OCI-LY3 (cell line): Measurements from ENCODE around the gene RHPN2.
A peak's percentile ranks its signal among the peaks of the same experiment; 100 is the strongest.

ENCODE experiments used
- H2AFZ ChIP-seq: fragments of 200-600, 300-600 bp; shearing (Covaris generic); 2 replicates; pipeline ENCODE4 v1.6.0; 2014; ENCODE audit warnings: antibody characterized with exemption, low read depth, low read length
- H3K27ac ChIP-seq: fragments of 200-600, 300-600 bp; sonication (generic); 2 replicates; pipeline ENCODE4 v1.5.1; 2014; ENCODE audit warnings: mild to moderate bottlenecking, low read length, moderate library complexity, mixed read lengths
- H3K27me3 ChIP-seq: fragments of 200-600, 300-600 bp; sonication (generic); 2 replicates; pipeline ENCODE4 v1.6.1; 2014; ENCODE audit warnings: low read depth, low read length, mixed read lengths
- H3K36me3 ChIP-seq: fragments of 200-600, 300-600 bp; sonication (generic); replicated peaks from 2 replicates; pipeline ENCODE3; 2014; ENCODE audit warnings: low read depth, low read length, mixed read lengths
- H3K4me1 ChIP-seq: fragments of 300-600, 200-600 bp; sonication (generic); 2 replicates; pipeline ENCODE4 v1.6.1; 2014; ENCODE audit warnings: low read length, mixed read lengths
- H3K4me2 ChIP-seq: fragments of 200-600, 300-600 bp; sonication (generic); 2 replicates; pipeline ENCODE4 v1.6.1; 2014; ENCODE audit warnings: low read length, mixed read lengths
- H3K4me3 ChIP-seq: fragments of 300-600, 200-600 bp; sonication (generic); 2 replicates; pipeline ENCODE4 v1.5.1; 2014; ENCODE audit warnings: antibody characterized with exemption, mild to moderate bottlenecking, low read length, moderate library complexity
- H3K79me2 ChIP-seq: fragments of 300-600, 200-600 bp; shearing (Covaris generic); 2 replicates; pipeline ENCODE4 v1.6.1; 2014; ENCODE audit warnings: mild to moderate bottlenecking, low read length, mixed read lengths
- H3K9ac ChIP-seq: fragments of 300-600, 200-600 bp; shearing (Covaris generic); 2 replicates; pipeline ENCODE4 v1.6.0; 2014; ENCODE audit warnings: mild to moderate bottlenecking, low read length, moderate library complexity
- H3K9me3 ChIP-seq: fragments of 200-600, 300-600 bp; shearing (Covaris generic); 2 replicates; pipeline ENCODE4 v1.6.1; 2014; ENCODE audit warnings: low read length, mixed read lengths; ENCODE audit not compliant: insufficient read depth
- H4K20me1 ChIP-seq: fragments of 200-600, 300-600 bp; sonication (generic); 2 replicates; pipeline ENCODE4 v1.6.1; 2016; ENCODE audit warnings: low read length, mixed read lengths; ENCODE audit not compliant: insufficient read depth
- EZH2phosphoT487 ChIP-seq: fragments of 200-600 bp; shearing (Covaris generic); IDR thresholded peaks from 2 replicates; pipeline ENCODE4 v1.6.1; 2018; ENCODE audit warnings: antibody characterized with exemption, mixed run types, low read depth
- TF ChIP-seq, protein P1 (sequence below): fragments of 200-600, 300-600 bp; sonication (generic); IDR thresholded peaks from 2 replicates; pipeline ENCODE4 v1.5.1; 2014; ENCODE audit warnings: antibody characterized with exemption, low read length, low read depth

RHPN2 gene

DNA sequence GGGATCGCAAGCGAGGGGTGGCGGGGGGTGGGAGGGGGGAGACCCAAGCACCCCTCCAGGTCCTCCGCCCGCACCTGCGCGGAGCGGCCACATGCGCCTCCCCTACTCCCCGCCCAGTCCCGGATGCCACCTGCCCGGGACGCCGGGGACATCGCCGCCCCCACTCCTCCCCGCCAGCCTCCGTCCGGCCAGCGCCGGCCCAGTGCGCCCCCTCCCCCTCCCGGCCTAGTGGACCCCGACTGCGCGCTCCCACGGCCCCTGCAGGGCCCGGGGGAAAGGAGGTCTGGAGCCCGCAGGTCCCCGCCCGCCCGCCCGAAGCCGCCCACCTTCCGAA lies 263 bp downstream of the RHPN2 start:
- Histone ChIP-seq H3K9ac (no peak overlapping the region), H3K4me1 (peaks cover 8% of the 10 kb centered on the region; the same call in 1 of the 2 replicates), H3K79me2 (no peaks in the 10 kb centered on the region), H3K36me3 (no peaks in the 10 kb centered on the region), H3K9me3 (no peaks in the 10 kb centered on the region), H3K27ac (no peak overlapping the region), H4K20me1 (no peaks in the 10 kb centered on the region), H2AFZ (no peak overlapping the region), H3K4me3 (peak overlapping the region; percentile 74), H3K27me3 (no peaks in the 10 kb centered on the region), H3K4me2 (peak overlapping the region; percentile 50)
- no peak for TF ChIP-seq EZH2phosphoT487
- TF ChIP-seq, protein P1, sequence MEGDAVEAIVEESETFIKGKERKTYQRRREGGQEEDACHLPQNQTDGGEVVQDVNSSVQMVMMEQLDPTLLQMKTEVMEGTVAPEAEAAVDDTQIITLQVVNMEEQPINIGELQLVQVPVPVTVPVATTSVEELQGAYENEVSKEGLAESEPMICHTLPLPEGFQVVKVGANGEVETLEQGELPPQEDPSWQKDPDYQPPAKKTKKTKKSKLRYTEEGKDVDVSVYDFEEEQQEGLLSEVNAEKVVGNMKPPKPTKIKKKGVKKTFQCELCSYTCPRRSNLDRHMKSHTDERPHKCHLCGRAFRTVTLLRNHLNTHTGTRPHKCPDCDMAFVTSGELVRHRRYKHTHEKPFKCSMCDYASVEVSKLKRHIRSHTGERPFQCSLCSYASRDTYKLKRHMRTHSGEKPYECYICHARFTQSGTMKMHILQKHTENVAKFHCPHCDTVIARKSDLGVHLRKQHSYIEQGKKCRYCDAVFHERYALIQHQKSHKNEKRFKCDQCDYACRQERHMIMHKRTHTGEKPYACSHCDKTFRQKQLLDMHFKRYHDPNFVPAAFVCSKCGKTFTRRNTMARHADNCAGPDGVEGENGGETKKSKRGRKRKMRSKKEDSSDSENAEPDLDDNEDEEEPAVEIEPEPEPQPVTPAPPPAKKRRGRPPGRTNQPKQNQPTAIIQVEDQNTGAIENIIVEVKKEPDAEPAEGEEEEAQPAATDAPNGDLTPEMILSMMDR = no peak

DNA sequence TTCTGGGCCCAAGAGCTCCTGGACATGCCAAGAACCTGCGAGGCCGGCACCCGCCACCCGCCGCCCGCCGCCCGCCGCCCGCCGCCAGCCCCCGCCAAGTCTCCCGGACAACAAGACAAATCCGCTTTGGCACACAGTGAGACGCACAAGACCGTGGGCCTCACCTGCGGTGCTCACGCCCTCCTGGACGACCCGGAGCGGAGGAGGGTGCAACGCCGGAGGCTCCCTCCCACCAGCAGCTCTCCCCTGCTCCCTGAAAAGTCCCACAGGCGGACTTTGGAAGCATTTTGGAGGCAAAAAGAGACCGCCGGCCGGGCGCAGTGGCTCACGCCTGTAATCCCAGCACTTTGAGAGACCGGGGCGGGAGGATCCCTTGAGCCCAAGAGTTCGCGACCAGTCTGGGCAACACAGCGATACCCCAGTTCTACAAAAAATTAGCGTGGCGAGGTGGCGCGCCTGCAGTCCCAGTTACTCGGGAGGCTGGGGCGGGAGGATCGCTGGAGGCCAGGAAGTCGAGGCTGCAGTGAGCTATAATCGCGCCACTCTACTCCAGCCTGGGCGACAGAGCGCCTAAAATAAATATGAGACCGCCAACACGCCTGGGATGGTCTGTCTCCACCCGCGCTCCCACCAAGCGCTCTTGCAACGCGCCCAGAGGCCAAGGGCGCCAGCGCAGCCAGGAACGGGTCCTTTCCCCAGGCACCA lies 783 bp downstream of the RHPN2 start:
- TF ChIP-seq, protein P1 = no peak
- no peak for TF ChIP-seq EZH2phosphoT487
- Histone ChIP-seq H3K27ac (no peak overlapping the region), H3K9ac (peak overlapping the region; percentile 6; the same call in 1 of the 2 replicates), H3K4me1 (peaks cover 8% of the 10 kb centered on the region; the same call in 1 of the 2 replicates), H3K36me3 (no peaks in the 10 kb centered on the region), H3K4me3 (peak overlapping the region; percentile 74), H3K4me2 (peak overlapping the region; percentile 50), H3K9me3 (no peaks in the 10 kb centered on the region), H2AFZ (no peak overlapping the region), H4K20me1 (no peaks in the 10 kb centered on the region), H3K27me3 (no peaks in the 10 kb centered on the region), H3K79me2 (no peaks in the 10 kb centered on the region)

DNA sequence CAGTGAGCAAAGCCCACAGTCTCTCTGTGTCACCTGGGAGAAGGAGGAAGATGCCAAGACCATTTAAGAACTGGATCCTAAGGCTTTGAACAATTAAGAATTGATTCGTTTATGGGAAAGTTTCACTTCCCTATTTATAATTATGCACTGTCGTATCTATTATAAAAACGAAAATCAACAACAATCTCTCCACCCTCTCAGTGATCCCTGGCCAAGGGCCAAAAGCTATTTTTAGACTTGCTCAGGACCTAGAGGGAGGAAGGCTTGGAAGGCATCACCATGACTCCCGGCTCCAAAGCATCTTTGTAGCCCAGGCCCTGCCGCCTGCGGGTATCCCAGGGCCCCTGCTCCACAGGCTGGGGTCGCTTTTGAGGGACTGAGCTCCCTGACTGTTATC lies 1.3 kb downstream of the RHPN2 start:
- H3K27me3 ChIP-seq = no peaks in the 10 kb centered on the region
- H3K36me3 ChIP-seq = no peaks in the 10 kb centered on the region
- H3K4me3 ChIP-seq = no peak overlapping the region
- no peak overlapping the region for H2AFZ ChIP-seq
- H3K4me1 ChIP-seq = peaks cover 8% of the 10 kb centered on the region; the same call in 1 of the 2 replicates
- no peak overlapping the region for H3K9ac ChIP-seq
- H3K9me3 ChIP-seq = no peaks in the 10 kb centered on the region
- no peaks in the 10 kb centered on the region for H4K20me1 ChIP-seq
- peak overlapping the region; percentile 12; the same call in 1 of the 2 replicates for H3K4me2 ChIP-seq
- no peaks in the 10 kb centered on the region for H3K79me2 ChIP-seq
- no peak overlapping the region for H3K27ac ChIP-seq
- no peak for TF ChIP-seq EZH2phosphoT487
- TF ChIP-seq, protein P1 = no peak

DNA sequence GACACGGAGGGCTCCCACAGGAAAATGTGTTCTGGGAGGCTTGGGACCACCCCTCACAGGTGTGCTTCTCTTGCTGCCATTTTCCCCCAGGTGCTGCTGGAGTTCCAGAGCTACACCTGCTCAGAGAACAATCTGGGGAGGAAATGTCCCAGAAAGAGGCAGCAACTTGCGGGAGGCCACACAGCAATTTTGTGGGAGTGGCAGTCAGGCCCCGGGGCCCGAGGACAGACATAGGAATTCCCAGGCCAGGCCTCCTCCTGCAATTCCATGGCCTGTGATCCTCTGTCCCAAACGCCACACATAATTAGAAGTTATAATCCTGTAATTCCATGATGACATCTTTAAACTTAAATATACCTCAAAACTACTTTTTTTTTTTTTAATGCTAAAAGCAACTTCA lies 1.8 kb downstream of the RHPN2 start:
- no peak overlapping the region for H2AFZ ChIP-seq
- H3K4me1 ChIP-seq = peaks cover 8% of the 10 kb centered on the region; the same call in 1 of the 2 replicates
- no peak overlapping the region for H3K27ac ChIP-seq
- H3K27me3 ChIP-seq = no peaks in the 10 kb centered on the region
- no peak overlapping the region for H3K4me2 ChIP-seq
- no peaks in the 10 kb centered on the region for H3K79me2 ChIP-seq
- no peaks in the 10 kb centered on the region for H3K9me3 ChIP-seq
- no peaks in the 10 kb centered on the region for H4K20me1 ChIP-seq
- no peak overlapping the region for H3K4me3 ChIP-seq
- H3K36me3 ChIP-seq = no peaks in the 10 kb centered on the region
- no peak overlapping the region for H3K9ac ChIP-seq
- TF ChIP-seq EZH2phosphoT487 = no peak
- TF ChIP-seq, protein P1 = no peak
